Brain microvascular endothelial cell (primary cell): ENCODE data around the gene ARHGAP45.

ENCODE experiments used
- DNase-seq: peaks from one replicate; pipeline ENCODE4 v3.0.0-alpha.2; 2020
- H3K27ac ChIP-seq: fragments of 250-450 bp; sonication (Bioruptor Pico); 2 replicates; pipeline ENCODE4 v1.5.1; 2020; ENCODE audit warnings: mild to moderate bottlenecking, moderate library complexity
- H3K27me3 ChIP-seq: fragments of 250-450 bp; sonication (Bioruptor Pico); replicated peaks from 2 replicates; pipeline ENCODE4 v1.5.1; 2020; ENCODE audit warnings: mild to moderate bottlenecking
- H3K36me3 ChIP-seq: fragments of 250-450 bp; sonication (Bioruptor Pico); replicated peaks from 2 replicates; pipeline ENCODE4 v1.5.1; 2020; ENCODE audit warnings: mild to moderate bottlenecking
- H3K4me3 ChIP-seq: 2 replicates; pipeline ENCODE4 v1.5.1; 2011; ENCODE audit warnings: low read depth, mild to moderate bottlenecking, control low read depth, low read length, moderate library complexity
- CTCF ChIP-seq: IDR thresholded peaks from 2 replicates; pipeline ENCODE4 v1.5.1; 2011; ENCODE audit warnings: low read depth, mild to moderate bottlenecking, moderate library complexity, low read length, control low read depth, inconsistent platforms; ENCODE audit errors: missing control alignments
- in situ Hi-C: cut with HindIII; loops from 2 replicates; pipeline ENCODE4 v1.10.0; 2017; ENCODE audit warnings: low sequenced_read_pairs, low pct_ligation_motif_present

Gene ARHGAP45

GRCh38 chr19:1084024-1084868 is 17.3 kb downstream of the ARHGAP45 start:
- no peak for DNase-seq
- in situ Hi-C loops, result no loop called here
- H3K27me3 ChIP-seq, result no peaks in the 10 kb centered on the region
- no peak for TF ChIP-seq CTCF
- peaks cover 13% of the 10 kb centered on the region for H3K36me3 ChIP-seq
- H3K4me3 ChIP-seq, result no peak overlapping the region
- H3K27ac ChIP-seq, result no peak overlapping the region

GRCh38 chr19:1085053-1085658 is 18.2 kb downstream of the ARHGAP45 start:
- DNase-seq, result no peak
- Histone ChIP-seq H3K36me3 (peaks cover 18% of the 10 kb centered on the region), H3K27me3 (no peaks in the 10 kb centered on the region), H3K27ac (no peak overlapping the region), H3K4me3 (no peak overlapping the region)
- no peak for TF ChIP-seq CTCF
- in situ Hi-C loops, result no loop called here

DNA sequence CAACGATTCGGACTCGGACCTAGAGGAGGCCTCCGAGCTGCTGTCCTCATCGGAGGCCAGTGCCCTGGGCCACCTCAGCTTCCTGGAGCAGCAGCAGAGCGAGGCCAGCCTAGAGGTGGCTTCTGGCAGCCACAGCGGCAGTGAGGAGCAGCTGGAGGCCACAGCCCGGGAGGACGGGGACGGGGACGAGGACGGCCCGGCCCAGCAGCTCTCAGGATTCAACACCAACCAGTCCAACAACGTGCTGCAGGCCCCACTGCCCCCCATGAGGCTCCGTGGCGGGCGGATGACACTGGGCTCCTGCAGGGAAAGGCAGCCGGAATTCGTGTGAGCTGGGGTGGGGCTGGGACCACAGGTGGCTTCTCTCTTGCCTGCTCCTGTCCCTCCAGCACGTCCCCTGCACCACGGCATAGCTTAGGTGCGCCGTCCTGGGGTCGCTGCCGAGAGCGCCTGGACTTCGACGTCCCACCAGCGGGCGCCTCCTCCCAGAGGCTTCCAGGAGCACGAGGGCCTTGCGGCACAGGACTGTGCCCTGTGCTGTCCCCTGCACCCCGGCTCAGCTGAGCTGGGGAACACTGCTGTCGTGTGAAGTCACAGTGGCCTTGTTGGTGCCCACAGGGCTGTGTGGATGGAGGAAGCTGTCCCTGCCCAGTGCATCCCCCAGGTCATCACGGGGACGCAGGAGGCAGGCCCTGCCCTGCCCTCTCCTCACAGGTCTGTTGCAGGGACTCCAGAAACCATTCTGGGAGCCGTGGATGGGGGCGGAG is 18.9 kb downstream of the ARHGAP45 start:
- no peak overlapping the region for H3K4me3 ChIP-seq
- no peak overlapping the region for H3K27ac ChIP-seq
- TF ChIP-seq CTCF, result no peak
- no peaks in the 10 kb centered on the region for H3K27me3 ChIP-seq
- H3K36me3 ChIP-seq, result peaks cover 22% of the 10 kb centered on the region
- in situ Hi-C loops, result no loop called here
- DNase-seq, result no peak

GRCh38 chr19:1086613-1087012 is 19.6 kb downstream of the ARHGAP45 start:
- DNase-seq, result no peak
- TF ChIP-seq CTCF, result no peak
- H3K36me3 ChIP-seq, result peaks cover 28% of the 10 kb centered on the region
- in situ Hi-C loops, result no loop called here
- H3K27ac ChIP-seq, result no peak overlapping the region
- no peak overlapping the region for H3K4me3 ChIP-seq
- H3K27me3 ChIP-seq, result no peaks in the 10 kb centered on the region

DNA sequence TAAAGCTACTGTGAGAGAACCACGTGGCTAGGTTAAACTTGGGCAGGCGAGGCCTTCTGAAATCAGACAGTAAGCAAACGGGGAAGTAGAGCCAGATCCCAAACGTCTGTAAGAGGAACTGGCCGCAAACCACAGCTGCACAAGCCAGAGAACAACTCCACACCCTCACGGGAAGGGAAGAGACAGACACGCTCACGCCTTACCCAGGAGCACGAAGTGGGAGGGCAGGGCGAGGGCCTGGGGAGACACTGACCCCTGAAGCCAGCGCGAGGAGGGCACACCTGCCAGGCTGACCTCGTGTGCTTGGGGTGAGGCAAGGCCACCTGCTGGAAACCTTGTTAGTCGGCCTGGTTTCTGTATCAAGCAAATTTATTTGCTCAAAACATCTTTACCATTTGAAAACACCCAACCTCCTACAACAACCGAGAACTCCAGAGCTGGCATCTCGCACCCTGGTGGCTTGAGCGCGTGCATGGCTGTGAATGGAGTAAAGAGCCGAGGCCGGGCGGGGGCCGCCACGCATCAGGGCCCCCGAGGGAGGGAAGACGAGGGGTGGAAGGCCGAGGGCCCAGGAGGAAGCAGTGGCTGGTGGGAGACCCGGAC is 20.9 kb downstream of the ARHGAP45 start:
- Histone ChIP-seq H3K27me3 (no peaks in the 10 kb centered on the region), H3K27ac (no peak overlapping the region), H3K4me3 (no peak overlapping the region), H3K36me3 (peaks cover 34% of the 10 kb centered on the region)
- no peak for DNase-seq
- in situ Hi-C loops, result no loop called here
- no peak for TF ChIP-seq CTCF
